Measurements from ENCODE around the gene LIN7B.

The LIN7B gene

GRCh38 chr19:49085020-49085867 lies 28.9 kb upstream of the LIN7B start, which contains the start of gene SNRNP70:
TSS of gene SNRNP70 (plus strand) at chr19:49085451. CDS start at chr19:49086415, 964 bp downstream.
- Histone ChIP-seq H3K4me3 (ENCODE audit: low read depth, low read length) (peak within 1 kb of the TSS; percentile 81), H3K4me2 (ENCODE audit: low read length) (peak within 1 kb of the TSS; percentile 90), H3K27ac (peak within 1 kb of the TSS; percentile 88), H3K4me1 (peaks cover 11% of the 10 kb centered on the region), H3K27me3 (ENCODE audit: control insufficient read depth, insufficient read depth, low read length) (no peaks in the 10 kb centered on the region), H3K79me2 (peaks cover 38% of the 10 kb centered on the region), H3K36me3 (ENCODE audit: control insufficient read depth, insufficient read depth, low read length) (no peaks in the 10 kb centered on the region), H2AFZ (peak within 1 kb of the TSS; percentile 100), H3K9ac (peak within 1 kb of the TSS; percentile 49), H3K9me3 (ENCODE audit: control insufficient read depth, low read length) (no peaks in the 10 kb centered on the region)
- TF ChIP-seq CTCF (IDR thresholded peaks at IDR 0.05) = no peak

- Histone ChIP-seq H3K27ac (peak overlapping the region; percentile 88), H2AFZ (peak overlapping the region; percentile 100), H3K9me3 (ENCODE audit: control insufficient read depth, low read length) (no peaks in the 10 kb centered on the region), H3K27me3 (ENCODE audit: control insufficient read depth, insufficient read depth, low read length) (no peaks in the 10 kb centered on the region), H3K79me2 (peaks cover 43% of the 10 kb centered on the region), H3K9ac (peak overlapping the region; percentile 49), H3K4me3 (ENCODE audit: low read depth, low read length) (peak overlapping the region; percentile 81), H3K4me1 (peaks cover 11% of the 10 kb centered on the region), H3K36me3 (ENCODE audit: control insufficient read depth, insufficient read depth, low read length) (no peaks in the 10 kb centered on the region), H3K4me2 (ENCODE audit: low read length) (peak overlapping the region; percentile 90)
- no peak for TF ChIP-seq CTCF (IDR thresholded peaks at IDR 0.05)
Observed at GRCh38 chr19:49085868-49086232, 28.3 kb upstream of the LIN7B start.

- peak overlapping the region; percentile 90 for H3K4me2 ChIP-seq (ENCODE audit: low read length)
- H3K4me3 ChIP-seq (ENCODE audit: low read depth, low read length) = peak overlapping the region; percentile 81
- H2AFZ ChIP-seq = no peak overlapping the region
- no peak for TF ChIP-seq CTCF (IDR thresholded peaks at IDR 0.05)
- peaks cover 44% of the 10 kb centered on the region for H3K79me2 ChIP-seq
- H3K27ac ChIP-seq = no peak overlapping the region
- H3K9ac ChIP-seq = peak overlapping the region; percentile 49
- no peaks in the 10 kb centered on the region for H3K9me3 ChIP-seq (ENCODE audit: control insufficient read depth, low read length)
- H3K27me3 ChIP-seq (ENCODE audit: control insufficient read depth, insufficient read depth, low read length) = no peaks in the 10 kb centered on the region
- no peaks in the 10 kb centered on the region for H3K36me3 ChIP-seq (ENCODE audit: control insufficient read depth, insufficient read depth, low read length)
- H3K4me1 ChIP-seq = peaks cover 11% of the 10 kb centered on the region
Observed at GRCh38 chr19:49086296-49086695, 27.9 kb upstream of the LIN7B start.

GRCh38 chr19:49091391-49092038 lies 22.7 kb upstream of the LIN7B start:
- Histone ChIP-seq H3K36me3 (ENCODE audit: control insufficient read depth, insufficient read depth, low read length) (no peaks in the 10 kb centered on the region), H3K27ac (no peak overlapping the region), H3K4me2 (ENCODE audit: low read length) (no peak overlapping the region), H3K79me2 (peaks cover 46% of the 10 kb centered on the region), H3K4me1 (peaks cover 6% of the 10 kb centered on the region), H2AFZ (no peak overlapping the region), H3K9ac (no peak overlapping the region), H3K4me3 (ENCODE audit: low read depth, low read length) (no peak overlapping the region), H3K9me3 (ENCODE audit: control insufficient read depth, low read length) (no peaks in the 10 kb centered on the region), H3K27me3 (ENCODE audit: control insufficient read depth, insufficient read depth, low read length) (no peaks in the 10 kb centered on the region)
- TF ChIP-seq CTCF (IDR thresholded peaks at IDR 0.05) = no peak

Measured in parathyroid adenoma (tissue), 2 donors.